ENCODE measurements around the gene CD22.

CD22 gene

GRCh38 chr19:35381318-35381717, 52.3 kb downstream of the CD22 start:
- H3K27ac ChIP-seq (ENCODE audit: low read length) = no peak overlapping the region
- H3K27me3 ChIP-seq (ENCODE audit: low read depth, low read length) = no peaks in the 10 kb centered on the region
- no peaks in the 10 kb centered on the region for H3K9me3 ChIP-seq (ENCODE audit: control insufficient read depth in 1 of 2, low read length in 2 of 2)
- no peaks in the 10 kb centered on the region for H3K36me3 ChIP-seq (ENCODE audit: control insufficient read depth in 1 of 2, insufficient read depth in 2 of 2, low read length in 2 of 2)
- no peak overlapping the region for H3K4me3 ChIP-seq (ENCODE audit: low read depth in 1 of 2, low read length in 2 of 2)
- H3K4me1 ChIP-seq (ENCODE audit: control insufficient read depth in 1 of 2, insufficient read depth in 2 of 2, low read length in 2 of 2) = peaks cover 0 to 12% of the 10 kb centered on the region in 2 donors

GRCh38 chr19:35381926-35382325, 52.9 kb downstream of the CD22 start:
- H3K4me3 ChIP-seq (ENCODE audit: low read depth in 1 of 2, low read length in 2 of 2) = no peak overlapping the region
- peaks cover 0 to 12% of the 10 kb centered on the region in 2 donors for H3K4me1 ChIP-seq (ENCODE audit: control insufficient read depth in 1 of 2, insufficient read depth in 2 of 2, low read length in 2 of 2)
- no peak overlapping the region for H3K27ac ChIP-seq (ENCODE audit: low read length)
- no peaks in the 10 kb centered on the region for H3K27me3 ChIP-seq (ENCODE audit: low read depth, low read length)
- H3K36me3 ChIP-seq (ENCODE audit: control insufficient read depth in 1 of 2, insufficient read depth in 2 of 2, low read length in 2 of 2) = no peaks in the 10 kb centered on the region
- H3K9me3 ChIP-seq (ENCODE audit: control insufficient read depth in 1 of 2, low read length in 2 of 2) = no peaks in the 10 kb centered on the region

- no peaks in the 10 kb centered on the region for H3K36me3 ChIP-seq (ENCODE audit: control insufficient read depth in 1 of 2, insufficient read depth in 2 of 2, low read length in 2 of 2)
- H3K4me3 ChIP-seq (ENCODE audit: low read depth in 1 of 2, low read length in 2 of 2) = no peak overlapping the region
- H3K27ac ChIP-seq (ENCODE audit: low read length) = no peak overlapping the region
- H3K27me3 ChIP-seq (ENCODE audit: low read depth, low read length) = no peaks in the 10 kb centered on the region
- H3K4me1 ChIP-seq (ENCODE audit: control insufficient read depth in 1 of 2, insufficient read depth in 2 of 2, low read length in 2 of 2) = peaks cover 0 to 12% of the 10 kb centered on the region in 2 donors
- no peaks in the 10 kb centered on the region for H3K9me3 ChIP-seq (ENCODE audit: control insufficient read depth in 1 of 2, low read length in 2 of 2)
These were observed 54.5 kb downstream of the CD22 start for GRCh38 chr19:35383536-35383935.

GRCh38 chr19:35388277-35389054, 59.5 kb downstream of the CD22 start:
- Histone ChIP-seq H3K9me3 (ENCODE audit: control insufficient read depth in 1 of 2, low read length in 2 of 2) (no peaks in the 10 kb centered on the region), H3K27me3 (ENCODE audit: low read depth, low read length) (no peaks in the 10 kb centered on the region), H3K4me1 (ENCODE audit: control insufficient read depth in 1 of 2, insufficient read depth in 2 of 2, low read length in 2 of 2) (no peaks in the 10 kb centered on the region), H3K27ac (ENCODE audit: low read length) (no peak overlapping the region), H3K36me3 (ENCODE audit: control insufficient read depth in 1 of 2, insufficient read depth in 2 of 2, low read length in 2 of 2) (no peaks in the 10 kb centered on the region), H3K4me3 (ENCODE audit: low read depth in 1 of 2, low read length in 2 of 2) (no peak overlapping the region)

GRCh38 chr19:35389192-35389861, 60.3 kb downstream of the CD22 start:
- Histone ChIP-seq H3K4me1 (ENCODE audit: control insufficient read depth in 1 of 2, insufficient read depth in 2 of 2, low read length in 2 of 2) (no peaks in the 10 kb centered on the region), H3K27ac (ENCODE audit: low read length) (no peak overlapping the region), H3K27me3 (ENCODE audit: low read depth, low read length) (no peaks in the 10 kb centered on the region), H3K4me3 (ENCODE audit: low read depth in 1 of 2, low read length in 2 of 2) (no peak overlapping the region), H3K36me3 (ENCODE audit: control insufficient read depth in 1 of 2, insufficient read depth in 2 of 2, low read length in 2 of 2) (no peaks in the 10 kb centered on the region), H3K9me3 (ENCODE audit: control insufficient read depth in 1 of 2, low read length in 2 of 2) (no peaks in the 10 kb centered on the region)

GRCh38 chr19:35392742-35393715, 64.0 kb downstream of the CD22 start:
- peaks cover 0 to 7% of the 10 kb centered on the region in 2 donors for H3K4me1 ChIP-seq (ENCODE audit: control insufficient read depth in 1 of 2, insufficient read depth in 2 of 2, low read length in 2 of 2)
- no peaks in the 10 kb centered on the region for H3K27me3 ChIP-seq (ENCODE audit: low read depth, low read length)
- no peak overlapping the region for H3K27ac ChIP-seq (ENCODE audit: low read length)
- no peak overlapping the region for H3K4me3 ChIP-seq (ENCODE audit: low read depth in 1 of 2, low read length in 2 of 2)
- H3K36me3 ChIP-seq (ENCODE audit: control insufficient read depth in 1 of 2, insufficient read depth in 2 of 2, low read length in 2 of 2) = no peaks in the 10 kb centered on the region
- H3K9me3 ChIP-seq (ENCODE audit: control insufficient read depth in 1 of 2, low read length in 2 of 2) = no peaks in the 10 kb centered on the region

- no peak overlapping the region for H3K27ac ChIP-seq (ENCODE audit: low read length)
- peaks cover 0 to 7% of the 10 kb centered on the region in 2 donors for H3K4me1 ChIP-seq (ENCODE audit: control insufficient read depth in 1 of 2, insufficient read depth in 2 of 2, low read length in 2 of 2)
- H3K36me3 ChIP-seq (ENCODE audit: control insufficient read depth in 1 of 2, insufficient read depth in 2 of 2, low read length in 2 of 2) = no peaks in the 10 kb centered on the region
- H3K4me3 ChIP-seq (ENCODE audit: low read depth in 1 of 2, low read length in 2 of 2) = no peak overlapping the region
- no peaks in the 10 kb centered on the region for H3K27me3 ChIP-seq (ENCODE audit: low read depth, low read length)
- H3K9me3 ChIP-seq (ENCODE audit: control insufficient read depth in 1 of 2, low read length in 2 of 2) = no peaks in the 10 kb centered on the region
These were observed 66.6 kb downstream of the CD22 start for GRCh38 chr19:35395382-35396199.

- H3K27me3 ChIP-seq (ENCODE audit: low read depth, low read length) = no peaks in the 10 kb centered on the region
- H3K9me3 ChIP-seq (ENCODE audit: control insufficient read depth in 1 of 2, low read length in 2 of 2) = no peaks in the 10 kb centered on the region
- peaks cover 0 to 7% of the 10 kb centered on the region in 2 donors for H3K4me1 ChIP-seq (ENCODE audit: control insufficient read depth in 1 of 2, insufficient read depth in 2 of 2, low read length in 2 of 2)
- no peak overlapping the region for H3K4me3 ChIP-seq (ENCODE audit: low read depth in 1 of 2, low read length in 2 of 2)
- no peak overlapping the region for H3K27ac ChIP-seq (ENCODE audit: low read length)
- no peaks in the 10 kb centered on the region for H3K36me3 ChIP-seq (ENCODE audit: control insufficient read depth in 1 of 2, insufficient read depth in 2 of 2, low read length in 2 of 2)
These were observed 67.4 kb downstream of the CD22 start for GRCh38 chr19:35396240-35396885.
